Dermis blood vessel endothelial cell (primary cell): ENCODE results near the gene CRLF1. TPM values are rescaled to one million over a fixed set of nuclear protein-coding genes. Genes with fewer than 3 reads are reported as not detected.

Experiments
- DNase-seq: peaks from one replicate; pipeline ENCODE4 v3.0.0; 2010
- total RNA-seq: library from RNA; depleted of rRNA; stranded (reverse); fragments of >200 nt; gene quantifications from 2 replicates; pipeline ENCODE4 v1.2.3, GENCODE V29; 2014

The CRLF1 gene
- total RNA-seq, result not detected in 2 replicates

GRCh38 chr19:18606281-18607225 lies at the start of gene CRLF1:
Gene CRLF1 (minus strand): TSS chr19:18606799. CDS start chr19:18606656, 143 bp downstream.
- DNase-seq, result no peak

GRCh38 chr19:18655173-18655844 lies 48.7 kb upstream of the CRLF1 start:
- DNase-seq, result no peak

- no peak for DNase-seq
These were observed 47.9 kb upstream of the CRLF1 start for GRCh38 chr19:18654469-18654868.

- no peak for DNase-seq
These were observed 47.3 kb upstream of the CRLF1 start for GRCh38 chr19:18653853-18654252.

- DNase-seq, result no peak
These were observed 45.1 kb upstream of the CRLF1 start for GRCh38 chr19:18651733-18652132.

- no peak for DNase-seq
These were observed 44.7 kb upstream of the CRLF1 start for GRCh38 chr19:18651300-18651699.

GRCh38 chr19:18650468-18651041 lies 44.0 kb upstream of the CRLF1 start:
- DNase-seq, result peak; percentile 67

GRCh38 chr19:18650021-18650390 lies 43.4 kb upstream of the CRLF1 start:
- DNase-seq, result peak; percentile 62

- peak; percentile 58 for DNase-seq
These were observed 42.9 kb upstream of the CRLF1 start for GRCh38 chr19:18649371-18650020.

GRCh38 chr19:18648973-18649315 lies 42.3 kb upstream of the CRLF1 start:
- DNase-seq, result no peak

- no peak for DNase-seq
These were observed 41.2 kb upstream of the CRLF1 start for GRCh38 chr19:18647807-18648206.

GRCh38 chr19:18647371-18647767 lies 40.8 kb upstream of the CRLF1 start:
- DNase-seq, result no peak

- no peak for DNase-seq
These were observed 40.2 kb upstream of the CRLF1 start for GRCh38 chr19:18646535-18647370.

- no peak for DNase-seq
These were observed 38.5 kb upstream of the CRLF1 start for GRCh38 chr19:18645035-18645511.

GRCh38 chr19:18644196-18645034 lies 37.8 kb upstream of the CRLF1 start:
- no peak for DNase-seq

GRCh38 chr19:18639706-18640243 lies 33.2 kb upstream of the CRLF1 start:
- no peak for DNase-seq

- DNase-seq, result no peak
These were observed 31.4 kb upstream of the CRLF1 start for GRCh38 chr19:18637673-18638630.

- no peak for DNase-seq
These were observed 30.5 kb upstream of the CRLF1 start, which contains the start of gene KLHL26 for GRCh38 chr19:18636969-18637629. Gene KLHL26 (plus strand): TSS chr19:18637028. CDS start chr19:18637055, 27 bp downstream.
